K562 treated with DMSO at 1 percent for 24 hours (cell line): Measurements from ENCODE around the gene RRBP1. TPM values are rescaled to one million over a fixed set of nuclear protein-coding genes. Genes with fewer than 3 reads are reported as not detected.

Experiments used
- total RNA-seq: library from RNA; unstranded; fragments of 300-600 nt; gene quantifications from 2 replicates; pipeline ENCODE4 v1.2.3, GENCODE V29; 2022; ENCODE audit warnings: low read depth; ENCODE audit not compliant: insufficient read depth

The RRBP1 gene, protein sequence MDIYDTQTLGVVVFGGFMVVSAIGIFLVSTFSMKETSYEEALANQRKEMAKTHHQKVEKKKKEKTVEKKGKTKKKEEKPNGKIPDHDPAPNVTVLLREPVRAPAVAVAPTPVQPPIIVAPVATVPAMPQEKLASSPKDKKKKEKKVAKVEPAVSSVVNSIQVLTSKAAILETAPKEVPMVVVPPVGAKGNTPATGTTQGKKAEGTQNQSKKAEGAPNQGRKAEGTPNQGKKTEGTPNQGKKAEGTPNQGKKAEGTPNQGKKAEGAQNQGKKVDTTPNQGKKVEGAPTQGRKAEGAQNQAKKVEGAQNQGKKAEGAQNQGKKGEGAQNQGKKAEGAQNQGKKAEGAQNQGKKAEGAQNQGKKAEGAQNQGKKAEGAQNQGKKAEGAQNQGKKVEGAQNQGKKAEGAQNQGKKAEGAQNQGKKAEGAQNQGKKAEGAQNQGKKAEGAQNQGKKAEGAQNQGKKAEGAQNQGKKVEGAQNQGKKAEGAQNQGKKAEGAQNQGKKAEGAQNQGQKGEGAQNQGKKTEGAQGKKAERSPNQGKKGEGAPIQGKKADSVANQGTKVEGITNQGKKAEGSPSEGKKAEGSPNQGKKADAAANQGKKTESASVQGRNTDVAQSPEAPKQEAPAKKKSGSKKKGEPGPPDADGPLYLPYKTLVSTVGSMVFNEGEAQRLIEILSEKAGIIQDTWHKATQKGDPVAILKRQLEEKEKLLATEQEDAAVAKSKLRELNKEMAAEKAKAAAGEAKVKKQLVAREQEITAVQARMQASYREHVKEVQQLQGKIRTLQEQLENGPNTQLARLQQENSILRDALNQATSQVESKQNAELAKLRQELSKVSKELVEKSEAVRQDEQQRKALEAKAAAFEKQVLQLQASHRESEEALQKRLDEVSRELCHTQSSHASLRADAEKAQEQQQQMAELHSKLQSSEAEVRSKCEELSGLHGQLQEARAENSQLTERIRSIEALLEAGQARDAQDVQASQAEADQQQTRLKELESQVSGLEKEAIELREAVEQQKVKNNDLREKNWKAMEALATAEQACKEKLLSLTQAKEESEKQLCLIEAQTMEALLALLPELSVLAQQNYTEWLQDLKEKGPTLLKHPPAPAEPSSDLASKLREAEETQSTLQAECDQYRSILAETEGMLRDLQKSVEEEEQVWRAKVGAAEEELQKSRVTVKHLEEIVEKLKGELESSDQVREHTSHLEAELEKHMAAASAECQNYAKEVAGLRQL (N-terminal part only)
- 58.7 and 61.2 TPM in 2 replicates for total RNA-seq

DNA sequence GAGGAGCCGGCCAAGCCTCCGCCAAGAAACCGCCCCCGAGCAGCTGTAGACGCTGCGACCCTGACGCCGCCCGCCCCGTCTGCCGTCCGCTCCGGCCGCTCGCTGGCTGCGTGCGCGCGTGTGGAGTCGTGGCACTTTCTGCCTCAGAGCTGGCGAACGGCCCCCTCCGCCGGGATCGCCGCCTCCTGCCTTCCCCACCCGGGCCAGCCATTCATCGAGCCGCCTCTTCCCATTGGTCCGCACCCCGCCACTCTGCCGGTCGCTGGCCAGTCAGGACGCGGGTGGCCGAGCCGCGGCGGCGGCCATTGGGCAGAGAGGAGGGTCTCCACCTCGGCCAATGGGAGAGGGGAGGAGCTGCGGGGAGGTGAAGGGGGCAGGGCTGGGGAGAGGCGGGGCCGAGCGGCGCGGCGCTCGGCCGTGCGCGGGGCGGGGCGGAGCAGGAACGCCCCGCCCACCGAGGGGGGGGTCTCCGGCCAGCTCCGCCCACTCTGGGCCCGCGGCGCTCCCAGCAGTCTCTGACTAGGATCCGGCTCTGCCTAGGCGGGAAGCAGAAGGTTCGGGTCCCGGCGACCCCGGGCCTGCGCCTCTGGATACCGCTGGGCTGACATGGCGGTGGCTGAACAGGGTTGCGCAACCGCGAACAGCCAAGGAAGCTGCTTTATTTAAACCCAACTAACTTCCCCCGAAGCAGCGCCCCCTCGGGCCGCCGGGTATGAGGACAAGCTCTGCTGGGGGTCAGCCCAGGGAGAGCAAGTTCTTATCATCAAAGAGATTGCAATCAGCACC is at the start of gene RRBP1:
Gene RRBP1, minus strand, starts transcription at position 140 of the 786 bp plus-strand sequence. CDS start 21,735 bp downstream, outside the sequence.

DNA sequence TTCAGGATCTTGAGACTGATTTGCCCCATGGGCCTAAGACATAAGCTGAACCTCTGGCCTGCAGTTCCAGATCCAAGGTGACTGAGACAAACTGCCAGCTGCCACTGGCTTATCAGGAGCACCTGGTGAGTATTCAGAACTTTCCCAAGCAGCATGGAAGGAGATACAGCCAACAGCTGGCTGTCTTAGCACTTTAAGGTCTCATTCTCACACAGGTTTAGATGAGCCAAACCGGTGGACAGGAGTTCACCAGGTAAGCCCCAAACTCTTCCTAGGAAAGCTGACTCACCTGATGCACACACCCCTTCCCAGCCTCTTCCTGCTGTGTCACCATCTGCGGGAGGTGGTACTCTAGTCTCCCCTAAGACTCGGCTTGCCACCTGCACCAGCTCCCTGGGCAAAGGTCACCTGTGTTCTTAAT is 17.9 kb upstream of the RRBP1 start, which contains the start of gene BANF2:
Gene BANF2, plus strand, starts transcription at position 36 of the 421 bp plus-strand sequence. CDS start 25,060 bp downstream, outside the sequence.

DNA sequence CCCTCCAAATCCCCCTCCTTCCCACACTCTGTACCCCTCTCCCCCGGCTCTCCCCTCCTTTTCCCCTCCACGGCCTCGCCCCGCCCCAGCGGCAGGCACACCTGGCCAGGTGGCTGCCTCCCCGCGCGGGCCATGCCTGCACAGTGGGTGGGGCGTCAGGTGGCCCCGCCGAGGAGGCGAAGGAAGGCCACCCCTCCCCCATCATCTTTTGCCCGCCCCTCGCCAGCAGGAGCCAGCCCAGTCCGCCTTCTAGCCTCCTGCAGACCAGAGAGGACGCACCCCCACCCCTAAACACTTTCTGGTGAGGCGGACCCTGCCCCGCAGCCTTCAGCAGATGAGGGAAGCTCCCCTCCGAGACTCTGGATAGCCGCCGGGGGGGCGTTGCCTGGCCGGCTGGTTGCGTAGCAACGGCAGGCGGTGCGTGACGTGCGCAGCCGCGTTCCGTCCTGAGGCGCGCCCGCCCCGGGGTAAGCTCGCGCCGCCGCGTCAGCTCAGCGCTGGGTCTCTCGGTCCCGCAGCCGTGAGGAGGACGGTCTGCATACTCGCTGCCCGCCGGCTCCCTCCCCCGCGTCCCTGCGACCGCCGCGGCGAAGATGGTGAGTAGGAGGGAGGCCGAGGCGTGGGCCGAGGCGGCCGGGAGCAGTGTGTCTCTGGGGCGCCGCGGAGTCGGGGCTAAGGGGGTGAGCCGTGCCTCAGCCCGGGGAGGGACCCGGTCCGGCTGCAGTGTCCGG is 112.3 kb downstream of the RRBP1 start, which contains the start of gene DSTN:
Gene DSTN, plus strand, starts transcription at position 460 of the 731 bp plus-strand sequence. Its CDS starts 134 bp downstream, at position 594.

Other genes starting within 250 kb of the RRBP1 start
- gene BFSP1, start 150.9 kb downstream of the RRBP1 start, total RNA-seq: 0.50 TPM in 1 of 2 replicates, not detected in the other
- gene DSTN, start 112.2 kb downstream of the RRBP1 start, total RNA-seq: 52.0 and 56.8 TPM in 2 replicates
- not detected in 2 replicates for gene BANF2, start 17.7 kb upstream of the RRBP1 start, total RNA-seq